PC-3 (cell line): ENCODE results near the gene ADAMTS4. TPM values are rescaled to one million over a fixed set of nuclear protein-coding genes. Genes with fewer than 3 reads are reported as not detected.

Source experiments
- ATAC-seq: fragments of 200-7000 bp; cut with Tn5 transposase; 2 replicates; pipeline ENCODE4 v1.9.1; 2020; ENCODE audit warnings: mild to moderate bottlenecking, moderate library complexity
- BruUV-seq: library from RNA; stranded (reverse); fragments of 400-500 nt; replicated peaks from 2 replicates; lab custom pipeline; 2021; lab: Mats Ljungman, UMichigan
- CTCF ChIA-PET: fragments of 300-600 bp; sonication (Branson Sonifier 250); formaldehyde crosslinking; loops from one replicate; lab custom pipeline; 2022; ENCODE audit warnings: antibody characterized with exemption; lab: Charles Lee
- POLR2A ChIA-PET: fragments of 300-600 bp; sonication (Branson Sonifier 250); formaldehyde crosslinking; loops from one replicate; lab custom pipeline; 2022; ENCODE audit warnings: antibody characterized with exemption; ENCODE audit not compliant: unreplicated experiment; lab: Charles Lee
- DNase-seq: peaks from one replicate; pipeline ENCODE4 v3.0.0-alpha.2; 2015
- H2AFZ ChIP-seq: fragments of 300-600 bp; sonication (generic); 2 replicates; pipeline ENCODE4 v1.6.0; 2016; ENCODE audit warnings: antibody characterized with exemption, low read length
- H3F3A ChIP-seq: fragments of 300-600 bp; sonication (generic); one replicate; pipeline ENCODE4 v1.6.0; 2017; ENCODE audit warnings: antibody characterized with exemption, low read length, control low read depth, mild to moderate bottlenecking; ENCODE audit not compliant: unreplicated experiment
- H3K27ac ChIP-seq: fragments of 300-600 bp; sonication (generic); 2 replicates; pipeline ENCODE4 v1.5.1; 2016; ENCODE audit warnings: mild to moderate bottlenecking, low read length
- H3K27me3 ChIP-seq: fragments of 300-600 bp; sonication (generic); 2 replicates; pipeline ENCODE4 v1.6.1; 2016; ENCODE audit warnings: low read length, mixed read lengths
- H3K36me3 ChIP-seq: fragments of 300-600 bp; sonication (generic); 2 replicates; pipeline ENCODE4 v1.6.1; 2016; ENCODE audit warnings: low read depth, mixed run types, low read length, mixed read lengths
- H3K4me1 ChIP-seq: fragments of 300-600 bp; sonication (generic); 2 replicates; pipeline ENCODE4 v1.5.1; 2016; ENCODE audit warnings: low read length; ENCODE audit not compliant: insufficient read depth
- H3K4me2 ChIP-seq: fragments of 300-600 bp; sonication (generic); 2 replicates; pipeline ENCODE4 v1.6.0; 2016; ENCODE audit warnings: low read length
- H3K4me3 ChIP-seq: fragments of 300-600 bp; sonication (generic); 2 replicates; pipeline ENCODE4 v1.5.1; 2016; ENCODE audit warnings: mild to moderate bottlenecking, low read length, mixed read lengths
- H3K79me2 ChIP-seq: fragments of 300-600 bp; sonication (generic); 2 replicates; pipeline ENCODE4 v1.6.1; 2017; ENCODE audit warnings: low read length, mixed read lengths
- H3K9ac ChIP-seq: fragments of 300-600 bp; sonication (generic); 2 replicates; pipeline ENCODE4 v1.6.0; 2016; ENCODE audit warnings: mild to moderate bottlenecking, low read length
- H3K9me2 ChIP-seq: fragments of 300-600 bp; sonication (generic); replicated peaks from 2 replicates; pipeline ENCODE4 v1.6.1; 2016; ENCODE audit warnings: mixed run types, low read length, mixed read lengths
- H3K9me3 ChIP-seq: fragments of 300-600 bp; sonication (generic); 2 replicates; pipeline ENCODE4 v1.6.1; 2016; ENCODE audit warnings: low read length, mixed read lengths
- H4K20me1 ChIP-seq: fragments of 300-600 bp; sonication (generic); 2 replicates; pipeline ENCODE4 v1.6.1; 2016; ENCODE audit warnings: low read length, mixed read lengths
- CTCF ChIP-seq: fragments of 300-600 bp; sonication (generic); conservative IDR thresholded peaks from 2 replicates; pipeline ENCODE4 v1.5.1; 2017; ENCODE audit warnings: antibody characterized with exemption, low read depth, mild to moderate bottlenecking, low read length
- EZH2 ChIP-seq: fragments of 300-600 bp; sonication (generic); IDR thresholded peaks from one replicate; pipeline ENCODE4 v1.6.1; 2017; ENCODE audit warnings: antibody characterized with exemption, mild to moderate bottlenecking, low read length; ENCODE audit not compliant: unreplicated experiment
- EZH2phosphoT487 ChIP-seq: fragments of 300-600 bp; sonication (generic); IDR thresholded peaks from 2 replicates; pipeline ENCODE4 v1.6.1; 2018; ENCODE audit warnings: mild to moderate bottlenecking, antibody characterized with exemption, low read length, borderline replicate concordance
- intact Hi-C: fragments of 100-400 bp; cut with micrococcal nuclease; formaldehyde crosslinking; loops from 2 replicates; pipeline ENCODE4 v1.9.0; 2023
- total RNA-seq: library from RNA; depleted of rRNA; stranded (reverse); fragments of >200 nt; gene quantifications from 2 replicates; pipeline ENCODE4 v1.2.3, GENCODE V29; 2014

The ADAMTS4 gene
- total RNA-seq, 1 experiment from 2014 or later = not detected

GRCh38 chr1:161206411-161207140 lies 7.7 kb upstream of the ADAMTS4 start:
- no peak for TF ChIP-seq EZH2
- TF ChIP-seq CTCF = no peak
- no peak for TF ChIP-seq EZH2phosphoT487
- POLR2A ChIA-PET = no interaction called here
- Histone ChIP-seq H4K20me1 (no peaks in the 10 kb centered on the region), H3K9ac (no peak overlapping the region), H3K27ac (no peak overlapping the region), H3K36me3 (peaks cover 48% of the 10 kb centered on the region), H3K4me1 (peaks cover 9% of the 10 kb centered on the region), H2AFZ (no peak overlapping the region), H3K9me3 (no peaks in the 10 kb centered on the region), H3F3A (peaks cover 3% of the 10 kb centered on the region), H3K4me2 (no peak overlapping the region), H3K27me3 (no peaks in the 10 kb centered on the region), H3K79me2 (peaks cover 29% of the 10 kb centered on the region), H3K9me2 (no peaks in the 10 kb centered on the region), H3K4me3 (no peak overlapping the region)
- intact Hi-C loops = loop anchor here (5.0 kb wide), 1 partner anchor 166 kb away; no protein-coding TSS in a partner anchor
- ATAC-seq = no peak
- CTCF ChIA-PET = interaction anchor here (0.8 kb wide), 1 partner anchor 19 kb away, joined by 3 read pairs; the partner anchor contains the start of gene TOMM40L
- BruUV-seq = no TSS peak
- no peak for DNase-seq

DNA sequence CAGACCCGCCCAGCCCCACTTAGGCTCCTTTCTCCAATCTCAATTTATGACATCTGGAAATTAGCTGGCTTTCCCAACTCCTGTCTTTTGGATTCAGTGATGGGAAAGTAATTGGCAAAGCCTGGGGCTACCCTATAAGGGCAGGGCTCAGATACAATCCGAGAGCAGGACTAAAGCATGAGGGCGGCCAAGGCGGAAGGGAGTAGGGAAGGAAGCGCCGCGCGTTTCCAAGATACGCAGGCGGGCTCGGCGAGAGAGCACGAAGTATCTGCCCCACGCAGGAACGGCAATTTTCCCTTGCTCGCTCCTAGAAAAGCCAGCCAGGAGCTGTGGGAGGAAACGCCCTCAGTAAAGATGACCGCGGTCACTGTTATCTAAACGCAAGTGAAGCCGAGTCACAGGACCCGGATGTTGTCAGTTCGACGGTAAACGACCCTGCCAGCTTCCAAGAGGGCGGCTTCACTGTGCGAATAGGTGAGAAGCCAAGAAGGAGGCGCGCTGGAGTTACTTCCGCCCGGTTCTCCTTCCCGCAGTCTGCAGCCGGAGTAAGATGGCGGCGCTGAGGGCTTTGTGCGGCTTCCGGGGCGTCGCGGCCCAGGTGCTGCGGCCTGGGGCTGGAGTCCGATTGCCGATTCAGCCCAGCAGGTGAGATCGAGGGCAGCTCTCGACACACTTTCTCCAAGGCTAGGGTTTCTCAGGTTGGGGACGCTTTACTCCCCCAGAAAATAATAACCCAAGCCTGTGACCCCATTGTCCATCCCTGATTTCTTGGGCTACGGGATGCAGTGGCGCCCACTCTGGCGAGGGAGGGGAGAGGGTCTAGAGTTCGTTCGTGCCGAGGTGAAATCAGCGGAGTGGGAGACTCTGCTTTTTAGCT lies 3.2 kb upstream of the ADAMTS4 start, which contains the start of gene NDUFS2:
Gene NDUFS2, plus strand, starts transcription at position 532 of the 877 bp plus-strand sequence. Its CDS starts 19 bp downstream, at position 551.
- Histone ChIP-seq H3F3A (no peaks in the 10 kb centered on the region), H2AFZ (peak within 1 kb of the TSS; percentile 79), H3K9me3 (no peaks in the 10 kb centered on the region), H3K27me3 (no peaks in the 10 kb centered on the region), H3K36me3 (peaks cover 23% of the 10 kb centered on the region; the same call in 1 of the 2 replicates), H3K79me2 (peaks cover 29% of the 10 kb centered on the region), H3K4me1 (peaks cover 26% of the 10 kb centered on the region), H3K4me3 (peak within 1 kb of the TSS; percentile 81), H4K20me1 (no peaks in the 10 kb centered on the region), H3K9ac (peak within 1 kb of the TSS; percentile 90), H3K9me2 (no peaks in the 10 kb centered on the region), H3K4me2 (peak within 1 kb of the TSS; percentile 85), H3K27ac (peak within 1 kb of the TSS; percentile 60)
- POLR2A ChIA-PET = interaction anchor here (0.6 to 1.0 kb wide), 4 partner anchors 181 to 230 kb away, joined by 4 to 11 read pairs (median 7); partner anchors contain the start of gene F11R
- DNase-seq = peak; percentile 99
- CTCF ChIA-PET = interaction anchor here (1.1 to 2.0 kb wide), 2 partner anchors 20 to 24 kb away, joined by 3 to 13 read pairs; partner anchors contain the start of gene TOMM40L
- intact Hi-C loops = loop anchor here (1.0 kb wide), 1 partner anchor 23 kb away; no protein-coding TSS in a partner anchor
- BruUV-seq = no TSS peak
- peak; percentile 96 for ATAC-seq
- TF ChIP-seq CTCF (peak; percentile 59), EZH2phosphoT487 (no peak)
